ENCODE measurements around the gene SLC4A1. TPM values are rescaled to one million over a fixed set of nuclear protein-coding genes. Genes with fewer than 3 reads are reported as not detected.

SLC4A1 gene
- total RNA-seq, 4 donors from 2014 or later, result 0.21 TPM; not detected in 3

DNA sequence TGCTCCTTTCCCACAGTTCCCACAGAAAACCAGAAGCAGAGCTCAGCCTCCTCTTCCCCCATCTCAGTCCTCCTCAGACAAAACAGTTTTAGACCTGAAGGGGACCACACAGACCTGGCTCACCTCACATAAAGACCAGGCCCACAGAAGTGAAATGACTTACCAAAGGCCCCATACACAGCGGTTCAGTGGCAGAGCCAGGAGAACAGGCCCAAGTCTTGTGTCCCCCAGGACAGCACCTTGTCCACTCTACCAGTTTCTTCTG, 53.8 kb downstream of the SLC4A1 start:
- Histone ChIP-seq H3K4me1 (peaks cover 4 to 70% (median 29%) of the 10 kb centered on the region in 4 donors), H3K4me3 (no peak overlapping the region), H3K36me3 (peaks cover 1 to 71% (median 20%) of the 10 kb centered on the region in 3 donors), H3K27ac (no peak overlapping the region), H3K27me3 (no peaks in the 10 kb centered on the region), H3K9me3 (no peaks in the 10 kb centered on the region)
- WGBS, 2 donors, result 91 to 92% methylated on average over 1 of the region's 1 CpG
- no peak for DNase-seq (ENCODE audit: low spot score in 2 of 2)
- TF ChIP-seq, protein P1, sequence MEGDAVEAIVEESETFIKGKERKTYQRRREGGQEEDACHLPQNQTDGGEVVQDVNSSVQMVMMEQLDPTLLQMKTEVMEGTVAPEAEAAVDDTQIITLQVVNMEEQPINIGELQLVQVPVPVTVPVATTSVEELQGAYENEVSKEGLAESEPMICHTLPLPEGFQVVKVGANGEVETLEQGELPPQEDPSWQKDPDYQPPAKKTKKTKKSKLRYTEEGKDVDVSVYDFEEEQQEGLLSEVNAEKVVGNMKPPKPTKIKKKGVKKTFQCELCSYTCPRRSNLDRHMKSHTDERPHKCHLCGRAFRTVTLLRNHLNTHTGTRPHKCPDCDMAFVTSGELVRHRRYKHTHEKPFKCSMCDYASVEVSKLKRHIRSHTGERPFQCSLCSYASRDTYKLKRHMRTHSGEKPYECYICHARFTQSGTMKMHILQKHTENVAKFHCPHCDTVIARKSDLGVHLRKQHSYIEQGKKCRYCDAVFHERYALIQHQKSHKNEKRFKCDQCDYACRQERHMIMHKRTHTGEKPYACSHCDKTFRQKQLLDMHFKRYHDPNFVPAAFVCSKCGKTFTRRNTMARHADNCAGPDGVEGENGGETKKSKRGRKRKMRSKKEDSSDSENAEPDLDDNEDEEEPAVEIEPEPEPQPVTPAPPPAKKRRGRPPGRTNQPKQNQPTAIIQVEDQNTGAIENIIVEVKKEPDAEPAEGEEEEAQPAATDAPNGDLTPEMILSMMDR (IDR thresholded peaks at IDR 0.05), result no peak
- TF ChIP-seq POLR2A (IDR thresholded peaks at IDR 0.05) (no peak), EP300 (IDR thresholded peaks at IDR 0.05) (no peak)

GRCh38 chr17:44213403-44214229, 54.3 kb downstream of the SLC4A1 start:
- H3K4me3 ChIP-seq, result no peak overlapping the region
- H3K27me3 ChIP-seq, result no peaks in the 10 kb centered on the region
- TF ChIP-seq EP300 (IDR thresholded peaks at IDR 0.05) (no peak), POLR2A (IDR thresholded peaks at IDR 0.05) (no peak)
- TF ChIP-seq, protein P1 (IDR thresholded peaks at IDR 0.05), result no peak
- H3K4me1 ChIP-seq, result peaks cover 4 to 70% (median 29%) of the 10 kb centered on the region in 4 donors
- 85 to 88% methylated on average over 13 to 14 of the region's 15 CpGs for WGBS, 2 donors
- no peak overlapping the region for H3K27ac ChIP-seq
- peaks cover 2 to 77% (median 23%) of the 10 kb centered on the region in 3 donors for H3K36me3 ChIP-seq
- no peak for DNase-seq (ENCODE audit: low spot score in 2 of 2)
- H3K9me3 ChIP-seq, result no peaks in the 10 kb centered on the region

DNA sequence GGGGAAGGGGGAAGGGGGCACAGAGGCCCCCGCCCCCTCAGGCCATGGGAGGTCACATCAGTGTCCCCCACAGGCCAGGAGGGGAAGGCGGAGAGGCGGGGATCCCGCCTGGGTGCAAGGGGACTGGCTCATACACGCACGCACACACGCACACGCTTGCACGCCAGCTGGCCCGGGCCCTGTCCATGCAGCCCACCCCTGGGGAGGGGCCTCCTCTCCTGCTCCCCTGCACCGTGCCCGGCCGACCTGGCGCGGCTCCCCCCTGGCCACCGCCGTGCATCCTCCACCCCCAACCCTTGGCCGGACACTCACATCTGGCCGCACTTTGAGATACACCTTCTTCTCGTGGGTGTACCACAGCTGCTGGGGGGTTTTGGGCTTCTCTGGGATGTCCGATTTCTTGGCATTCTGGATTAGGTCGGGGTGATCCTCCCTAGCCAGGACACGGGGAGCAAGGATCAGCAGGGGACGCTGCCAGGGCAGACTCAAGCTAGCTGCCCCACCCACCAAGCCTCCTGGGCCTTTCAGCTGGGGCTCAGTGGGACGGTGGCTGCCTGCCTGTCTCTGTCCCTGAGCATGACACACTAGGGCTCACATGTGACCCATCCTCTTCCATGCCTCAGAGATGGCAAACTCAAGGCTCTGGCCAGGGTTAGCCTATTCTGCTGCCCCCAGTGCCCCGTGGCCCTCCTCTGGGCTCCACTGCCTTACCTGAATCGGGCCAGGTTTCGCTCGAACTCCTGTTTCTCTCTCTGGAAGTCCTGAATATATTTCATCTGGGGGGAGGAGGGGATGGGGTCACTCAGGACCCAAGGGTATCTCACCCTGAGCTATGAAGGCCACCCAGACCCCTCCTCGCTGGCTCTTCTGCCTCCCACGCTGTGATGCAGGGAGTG, 55.2 kb downstream of the SLC4A1 start:
- Histone ChIP-seq H3K4me3 (no peak overlapping the region), H3K9me3 (no peaks in the 10 kb centered on the region), H3K27me3 (no peaks in the 10 kb centered on the region), H3K4me1 (peaks cover 4 to 65% (median 25%) of the 10 kb centered on the region in 4 donors), H3K27ac (peak overlapping the region in 1 of 4 donors; percentile 23), H3K36me3 (peaks cover 2 to 85% (median 27%) of the 10 kb centered on the region in 3 donors)
- WGBS, 2 donors, result 59% methylated on average over 29 to 30 of the region's 31 CpGs
- no peak for TF ChIP-seq POLR2A (IDR thresholded peaks at IDR 0.05)
- TF ChIP-seq, protein P1 (IDR thresholded peaks at IDR 0.05), result no peak
- no peak for DNase-seq (ENCODE audit: low spot score in 2 of 2)

DNA sequence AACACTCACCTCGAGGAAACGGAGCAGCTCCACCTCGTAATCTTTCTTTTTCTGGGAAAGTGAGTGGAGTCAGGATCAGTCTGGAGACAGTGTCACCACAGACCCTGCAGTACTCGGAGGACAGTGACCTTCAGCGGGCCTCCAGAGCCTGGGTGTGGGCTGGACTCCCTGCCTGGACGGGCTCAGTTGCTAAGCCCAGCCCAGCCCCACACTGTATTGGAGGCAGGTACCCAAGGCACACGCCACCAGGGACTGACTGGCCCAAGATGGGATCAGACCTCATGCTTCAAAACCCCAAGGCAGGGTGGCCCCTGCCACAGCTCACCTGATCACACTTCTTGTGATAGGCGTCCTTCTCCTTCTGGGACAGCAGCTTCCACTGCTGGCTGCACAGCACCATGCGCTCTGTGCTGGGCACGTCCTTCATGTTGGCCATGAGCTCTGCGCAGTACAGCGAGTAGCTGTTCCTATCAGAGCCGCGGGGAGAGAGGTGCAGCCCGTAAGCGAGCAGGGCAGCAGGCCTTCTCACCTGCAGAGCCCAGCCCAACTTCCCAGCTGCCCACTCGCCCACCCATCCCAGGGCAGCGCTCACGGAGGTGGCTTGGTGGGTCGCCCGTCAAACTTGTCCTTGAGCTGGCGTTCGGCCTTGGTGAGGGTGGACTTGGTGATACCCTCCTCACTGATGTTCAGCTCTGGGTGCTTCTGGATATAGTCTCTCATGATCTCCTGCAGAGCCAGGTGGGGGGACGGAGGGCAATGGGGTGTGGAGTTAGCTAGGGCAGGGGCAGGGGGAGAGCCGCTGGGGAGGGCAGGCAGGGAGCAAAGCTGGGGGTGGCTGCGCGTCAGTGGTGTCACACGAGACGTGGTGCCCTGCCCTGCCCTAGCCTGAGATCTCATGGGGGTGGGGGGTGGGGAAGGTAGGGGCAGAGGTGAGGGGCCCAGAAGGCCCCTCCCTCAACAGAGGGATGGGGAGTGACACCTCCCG, 56.4 kb downstream of the SLC4A1 start:
- WGBS, 2 donors, result 86 to 87% methylated on average over 22 to 27 of the region's 30 CpGs
- Histone ChIP-seq H3K27ac (peak overlapping the region in 1 of 4 donors; percentile 84), H3K27me3 (no peaks in the 10 kb centered on the region), H3K9me3 (no peaks in the 10 kb centered on the region), H3K4me1 (peaks cover 0 to 54% (median 13%) of the 10 kb centered on the region in 4 donors), H3K36me3 (peaks cover 2 to 96% (median 31%) of the 10 kb centered on the region in 3 donors), H3K4me3 (no peak overlapping the region)
- TF ChIP-seq POLR2A (IDR thresholded peaks at IDR 0.05) (no peak), EP300 (IDR thresholded peaks at IDR 0.05) (no peak)
- TF ChIP-seq, protein P1 (IDR thresholded peaks at IDR 0.05), result no peak
- no peak for DNase-seq (ENCODE audit: low spot score in 2 of 2)
